ENCODE results near the gene MYO1C.
A peak's percentile ranks its signal among the peaks of the same experiment; 100 is the strongest.
"Not testable (repeated sequence)": the region's sequence is repeated elsewhere in the genome, so short reads cannot be mapped to it uniquely, and the experiment has no call there.

Gene MYO1C

GRCh38 chr17:1455797-1456599, 36.5 kb downstream of the MYO1C start, which contains the start of gene CRK:
Gene CRK (minus strand): TSS chr17:1456232. CDS start chr17:1456117, 115 bp downstream.
- peak; percentile 96 for DNase-seq

- DNase-seq = peak; percentile 81
Measured at GRCh38 chr17:1455291-1455796, 37.1 kb downstream of the MYO1C start.

- DNase-seq = no peak
Measured at GRCh38 chr17:1454541-1454940, 37.9 kb downstream of the MYO1C start.

- not testable (repeated sequence) for DNase-seq
Measured at GRCh38 chr17:1453694-1454093, 38.8 kb downstream of the MYO1C start.

- no peak for DNase-seq
Measured at GRCh38 chr17:1452836-1453235, 39.6 kb downstream of the MYO1C start.

- not testable (repeated sequence) for DNase-seq
Measured at GRCh38 chr17:1450261-1450660, 42.2 kb downstream of the MYO1C start.

GRCh38 chr17:1449412-1449967, 43.0 kb downstream of the MYO1C start:
- DNase-seq = no peak

- peak; percentile 46 for DNase-seq
Measured at GRCh38 chr17:1447052-1447451, 45.4 kb downstream of the MYO1C start.

GRCh38 chr17:1446201-1446600, 46.3 kb downstream of the MYO1C start:
- no peak for DNase-seq

- DNase-seq = not testable (repeated sequence)
Measured at GRCh38 chr17:1445695-1446094, 46.8 kb downstream of the MYO1C start.

- not testable (repeated sequence) for DNase-seq
Measured at GRCh38 chr17:1442721-1443120, 49.8 kb downstream of the MYO1C start.

GRCh38 chr17:1442187-1442586, 50.3 kb downstream of the MYO1C start:
- no peak for DNase-seq

- no peak for DNase-seq
Measured at GRCh38 chr17:1440921-1441320, 51.6 kb downstream of the MYO1C start.

GRCh38 chr17:1438593-1439083, 53.8 kb downstream of the MYO1C start:
- DNase-seq = peak; percentile 29

GRCh38 chr17:1435326-1435725, 57.2 kb downstream of the MYO1C start:
- no peak for DNase-seq

- no peak for DNase-seq
Measured at GRCh38 chr17:1434150-1434549, 58.3 kb downstream of the MYO1C start.

- no peak for DNase-seq
Measured at GRCh38 chr17:1431631-1432104, 60.8 kb downstream of the MYO1C start.

- DNase-seq = no peak
Measured at GRCh38 chr17:1423456-1424135, 68.9 kb downstream of the MYO1C start.

GRCh38 chr17:1422885-1423284, 69.6 kb downstream of the MYO1C start:
- no peak for DNase-seq

- no peak for DNase-seq
Measured at GRCh38 chr17:1421470-1421869, 71.0 kb downstream of the MYO1C start.

- DNase-seq = no peak
Measured at GRCh38 chr17:1420981-1421380, 71.5 kb downstream of the MYO1C start.

- DNase-seq = no peak
Measured at GRCh38 chr17:1420163-1420562, 72.3 kb downstream of the MYO1C start.

GRCh38 chr17:1418476-1418875, 74.0 kb downstream of the MYO1C start:
- not testable (repeated sequence) for DNase-seq
